Measurements from ENCODE around the gene FARS2. TPM values are rescaled to one million over a fixed set of nuclear protein-coding genes. Genes with fewer than 3 reads are reported as not detected.

Gene FARS2
- total RNA-seq, 4 donors from 2014 or later, result 10.6 to 24.9 (median 15.2) TPM

GRCh38 chr6:5318617-5319272 lies 57.4 kb downstream of the FARS2 start:
- WGBS, result 90% methylated on average over 7 of the region's 7 CpGs
- H3K27ac ChIP-seq (replicated peaks in 1 of 4), result no peak overlapping the region
- no peak for DNase-seq (ENCODE audit: extremely low spot score)
- intact Hi-C loops (cut with DNase I), result no loop called here
- no peak for TF ChIP-seq CTCF (IDR thresholded peaks at IDR 0.05)
- no peak for TF ChIP-seq POLR2AphosphoS5 (IDR thresholded peaks at IDR 0.05)
- TF ChIP-seq EP300 (IDR thresholded peaks at IDR 0.05), result no peak
- peaks cover 4 to 14% (median 9%) of the 10 kb centered on the region in 4 donors for H3K4me1 ChIP-seq
- H3K27me3 ChIP-seq, result no peaks in the 10 kb centered on the region
- no peaks in the 10 kb centered on the region for H3K36me3 ChIP-seq
- peaks cover 0 to 5% (median 0%) of the 10 kb centered on the region in 4 donors for H3K9me3 ChIP-seq
- H3K4me3 ChIP-seq, result no peak overlapping the region

GRCh38 chr6:5323979-5324378 lies 62.7 kb downstream of the FARS2 start:
- intact Hi-C loops (cut with DNase I), result no loop called here
- DNase-seq (ENCODE audit: extremely low spot score), result no peak
- Histone ChIP-seq H3K4me3 (no peak overlapping the region), H3K4me1 (no peaks in the 10 kb centered on the region), H3K27me3 (no peaks in the 10 kb centered on the region), H3K36me3 (peaks cover 0 to 7% (median 3%) of the 10 kb centered on the region in 4 donors), H3K9me3 (peaks cover 0 to 8% (median 0%) of the 10 kb centered on the region in 4 donors), H3K27ac (replicated peaks in 1 of 4) (no peak overlapping the region)
- 96% methylated on average over 3 of the region's 3 CpGs for WGBS
- no peak for TF ChIP-seq EP300 (IDR thresholded peaks at IDR 0.05)
- TF ChIP-seq CTCF (IDR thresholded peaks at IDR 0.05), result no peak
- TF ChIP-seq POLR2AphosphoS5 (IDR thresholded peaks at IDR 0.05), result no peak
- TF ChIP-seq POLR2A (IDR thresholded peaks at IDR 0.05; ENCODE audit: low read depth), result no peak

GRCh38 chr6:5325173-5325572 lies 63.9 kb downstream of the FARS2 start:
- DNase-seq (ENCODE audit: extremely low spot score), result peak; percentile 7
- Histone ChIP-seq H3K27ac (replicated peaks in 1 of 4) (no peak overlapping the region), H3K9me3 (peaks cover 0 to 8% (median 0%) of the 10 kb centered on the region in 4 donors), H3K27me3 (no peaks in the 10 kb centered on the region), H3K36me3 (peaks cover 0 to 7% (median 3%) of the 10 kb centered on the region in 4 donors), H3K4me3 (no peak overlapping the region), H3K4me1 (no peaks in the 10 kb centered on the region)
- 90% methylated on average over 2 of the region's 3 CpGs for WGBS
- TF ChIP-seq POLR2A (IDR thresholded peaks at IDR 0.05; ENCODE audit: low read depth), result no peak
- TF ChIP-seq CTCF (IDR thresholded peaks at IDR 0.05), result no peak
- TF ChIP-seq POLR2AphosphoS5 (IDR thresholded peaks at IDR 0.05), result no peak
- no peak for TF ChIP-seq EP300 (IDR thresholded peaks at IDR 0.05)
- intact Hi-C loops (cut with DNase I), result no loop called here

GRCh38 chr6:5326022-5326641 lies 64.8 kb downstream of the FARS2 start:
- H3K4me3 ChIP-seq, result no peak overlapping the region
- WGBS, result 95% methylated on average over 7 of the region's 7 CpGs
- H3K27ac ChIP-seq (replicated peaks in 1 of 4), result no peak overlapping the region
- intact Hi-C loops (cut with DNase I), result no loop called here
- peaks cover 0 to 8% (median 0%) of the 10 kb centered on the region in 4 donors for H3K9me3 ChIP-seq
- no peak for TF ChIP-seq POLR2AphosphoS5 (IDR thresholded peaks at IDR 0.05)
- TF ChIP-seq POLR2A (IDR thresholded peaks at IDR 0.05; ENCODE audit: low read depth), result no peak
- TF ChIP-seq CTCF (IDR thresholded peaks at IDR 0.05), result no peak
- no peak for TF ChIP-seq EP300 (IDR thresholded peaks at IDR 0.05)
- peaks cover 0 to 7% (median 3%) of the 10 kb centered on the region in 4 donors for H3K36me3 ChIP-seq
- H3K4me1 ChIP-seq, result no peaks in the 10 kb centered on the region
- DNase-seq (ENCODE audit: extremely low spot score), result peak; percentile 55
- H3K27me3 ChIP-seq, result no peaks in the 10 kb centered on the region
